Stimulated activated CD4-positive, alpha-beta T cell treated with anti-CD3 and anti-CD28 coated beads, TNF-alpha, amount 100 ng/mL, for 4 hours (primary cell): ENCODE data around the gene ASPDH.

Experiments
- DNase-seq, 3 experiments: peaks; one replicate each; pipeline ENCODE4 v3.0.0-alpha.2; 2020; ENCODE audit warnings: low read depth in 3 of 3

ASPDH gene

GRCh38 chr19:50513746-50514345 lies at the start of gene ASPDH:
Gene ASPDH, minus strand, starts transcription at chr19:50513913. Its CDS starts 90 bp downstream, at chr19:50513823.
- no peak for DNase-seq

- DNase-seq, result no peak
Measured at GRCh38 chr19:50562996-50563395, 49.3 kb upstream of the ASPDH start.

- DNase-seq, result no peak
Measured at GRCh38 chr19:50562329-50562728, 48.6 kb upstream of the ASPDH start.

- DNase-seq, result no peak
Measured at GRCh38 chr19:50559636-50560035, 45.9 kb upstream of the ASPDH start.

- DNase-seq, result no peak
Measured at GRCh38 chr19:50558449-50558848, 44.7 kb upstream of the ASPDH start.

- DNase-seq, result no peak
Measured at GRCh38 chr19:50558039-50558438, 44.3 kb upstream of the ASPDH start.

- no peak for DNase-seq
Measured at GRCh38 chr19:50557009-50557613, 43.4 kb upstream of the ASPDH start.

GRCh38 chr19:50556282-50557008 lies 42.7 kb upstream of the ASPDH start:
- peak; percentile 50 to 58 (median 54) for DNase-seq

- DNase-seq, result no peak
Measured at GRCh38 chr19:50555450-50556281, 42.0 kb upstream of the ASPDH start.

- DNase-seq, result no peak
Measured at GRCh38 chr19:50555033-50555432, 41.3 kb upstream of the ASPDH start.

- DNase-seq, result no peak
Measured at GRCh38 chr19:50554212-50554611, 40.5 kb upstream of the ASPDH start.

- no peak for DNase-seq
Measured at GRCh38 chr19:50553134-50553703, 39.5 kb upstream of the ASPDH start.

- DNase-seq, result no peak
Measured at GRCh38 chr19:50552540-50552939, 38.8 kb upstream of the ASPDH start.

- no peak for DNase-seq
Measured at GRCh38 chr19:50551715-50552187, 38.0 kb upstream of the ASPDH start.

GRCh38 chr19:50551034-50551714 lies 37.5 kb upstream of the ASPDH start:
- DNase-seq, result no peak

GRCh38 chr19:50550594-50550966 lies 36.9 kb upstream of the ASPDH start:
- no peak for DNase-seq

GRCh38 chr19:50549927-50550593 lies 36.3 kb upstream of the ASPDH start:
- DNase-seq, result no peak

- DNase-seq, result no peak
Measured at GRCh38 chr19:50549059-50549926, 35.6 kb upstream of the ASPDH start.

- no peak for DNase-seq
Measured at GRCh38 chr19:50548191-50549058, 34.7 kb upstream of the ASPDH start.
